ENCODE data around the gene CRY2.

DNA sequence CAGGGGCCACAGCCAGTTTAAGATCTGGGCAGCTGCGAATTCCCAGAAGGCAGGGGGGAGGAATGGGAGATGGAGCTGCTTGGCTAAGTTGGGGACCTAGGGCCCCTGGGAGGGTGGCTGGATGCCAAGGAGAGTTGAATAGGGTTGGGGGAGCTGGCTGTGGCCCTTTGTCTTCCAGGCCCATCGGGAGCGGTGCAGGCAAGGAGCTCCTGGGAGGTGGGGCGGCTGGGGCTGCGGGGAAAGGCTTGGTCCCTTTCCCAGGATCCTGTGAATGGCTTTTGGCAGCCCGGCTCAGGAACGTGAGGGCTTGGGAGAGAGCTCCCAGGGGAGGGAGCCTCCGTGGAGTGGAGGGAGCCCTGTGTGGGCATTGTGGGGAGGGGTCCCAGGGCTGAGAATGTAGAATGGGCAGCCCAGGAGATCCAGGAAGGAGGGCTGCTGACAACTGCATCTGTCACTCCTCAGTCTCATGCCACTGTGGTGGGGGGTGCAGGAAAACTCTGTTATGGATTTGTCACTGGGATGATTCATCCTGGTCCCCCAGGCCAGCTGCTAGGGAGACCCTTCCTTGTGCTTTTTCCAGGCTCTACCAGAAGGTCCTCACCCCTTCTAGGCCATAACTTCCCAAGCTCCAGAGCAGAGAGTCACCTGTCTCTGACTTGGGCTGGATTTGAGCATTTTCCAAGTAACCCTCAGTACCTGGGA, 53.8 kb downstream of the CRY2 start:
- TF ChIP-seq TARDBP (IDR thresholded peaks at IDR 0.05; ENCODE audit: borderline replicate concordance) (no peak), STAT1 (conservative IDR thresholded peaks at IDR 0.05) (no peak), EZH2 (IDR thresholded peaks at IDR 0.05; ENCODE audit: borderline replicate concordance, control insufficient read depth, low read depth, low read length) (no peak)

Measured in GM12878 (cell line).